ENCODE measurements around the gene CAMTA2. TPM values are rescaled to one million over a fixed set of nuclear protein-coding genes. Genes with fewer than 3 reads are reported as not detected.

The CAMTA2 gene
- total RNA-seq, 4 donors from 2014 or later = 42.4 to 124 (median 88.7) TPM

- Histone ChIP-seq H3K9me3 (no peaks in the 10 kb centered on the region), H3K27me3 (no peaks in the 10 kb centered on the region), H3K4me1 (no peaks in the 10 kb centered on the region), H3K27ac (no peak overlapping the region), H3K4me3 (no peak overlapping the region), H3K36me3 (peaks cover 0 to 87% (median 0%) of the 10 kb centered on the region in 3 donors)
- DNase-seq = no peak
- TF ChIP-seq POLR2A (IDR thresholded peaks at IDR 0.05) (no peak), CTCF (IDR thresholded peaks at IDR 0.05) (no peak)
Measured at GRCh38 chr17:5011928-5012327, 24.5 kb upstream of the CAMTA2 start.

GRCh38 chr17:5003214-5003867 lies 15.9 kb upstream of the CAMTA2 start:
- DNase-seq = no peak
- no peak for TF ChIP-seq CTCF (IDR thresholded peaks at IDR 0.05)
- TF ChIP-seq POLR2A (IDR thresholded peaks at IDR 0.05) = no peak
- no peaks in the 10 kb centered on the region for H3K9me3 ChIP-seq
- H3K27me3 ChIP-seq = no peaks in the 10 kb centered on the region
- H3K4me1 ChIP-seq = peaks cover 3 to 24% (median 7%) of the 10 kb centered on the region in 4 donors
- H3K4me3 ChIP-seq = no peak overlapping the region
- H3K27ac ChIP-seq = no peak overlapping the region
- H3K36me3 ChIP-seq = peaks cover 0 to 80% (median 0%) of the 10 kb centered on the region in 3 donors

- peaks cover 3 to 24% (median 7%) of the 10 kb centered on the region in 4 donors for H3K4me1 ChIP-seq
- no peak overlapping the region for H3K27ac ChIP-seq
- H3K27me3 ChIP-seq = no peaks in the 10 kb centered on the region
- H3K36me3 ChIP-seq = peaks cover 0 to 70% (median 0%) of the 10 kb centered on the region in 3 donors
- DNase-seq = no peak
- no peak for TF ChIP-seq POLR2A (IDR thresholded peaks at IDR 0.05)
- no peaks in the 10 kb centered on the region for H3K9me3 ChIP-seq
- no peak overlapping the region for H3K4me3 ChIP-seq
Measured at GRCh38 chr17:5002121-5002788, 14.8 kb upstream of the CAMTA2 start.

GRCh38 chr17:5000237-5000639 lies 12.8 kb upstream of the CAMTA2 start:
- Histone ChIP-seq H3K9me3 (no peaks in the 10 kb centered on the region), H3K27ac (no peak overlapping the region), H3K4me1 (peaks cover 3 to 31% (median 10%) of the 10 kb centered on the region in 4 donors), H3K36me3 (peaks cover 0 to 49% (median 0%) of the 10 kb centered on the region in 3 donors), H3K27me3 (no peaks in the 10 kb centered on the region), H3K4me3 (peak overlapping the region in 1 of 4 donors; percentile 97)
- DNase-seq = peak in 1 of 3 donors; percentile 65
- TF ChIP-seq CTCF (IDR thresholded peaks at IDR 0.05) (no peak), POLR2A (IDR thresholded peaks at IDR 0.05) (no peak)

GRCh38 chr17:4999430-5000093 lies 12.1 kb upstream of the CAMTA2 start:
- H3K27ac ChIP-seq = peak overlapping the region in 3 of 4 donors; percentile 76 to 88 (median 88)
- H3K27me3 ChIP-seq = no peaks in the 10 kb centered on the region
- no peaks in the 10 kb centered on the region for H3K9me3 ChIP-seq
- peak overlapping the region; percentile 85 to 99 (median 95) for H3K4me3 ChIP-seq
- H3K36me3 ChIP-seq = peaks cover 0 to 43% (median 0%) of the 10 kb centered on the region in 3 donors
- TF ChIP-seq POLR2A (IDR thresholded peaks at IDR 0.05) (no peak), CTCF (IDR thresholded peaks at IDR 0.05) (no peak)
- no peak for DNase-seq
- H3K4me1 ChIP-seq = peaks cover 3 to 31% (median 10%) of the 10 kb centered on the region in 4 donors

Data from Peyer's patch (tissue), 4 donors.